DOHH2 (cell line): ENCODE measurements around the gene INSR.

Source experiments
- CTCF ChIP-seq: fragments of 200-600 bp; sonication (generic); IDR thresholded peaks from one replicate; pipeline ENCODE4 v1.5.1; 2014; ENCODE audit warnings: antibody characterized with exemption, mild to moderate bottlenecking, low read depth, low read length; ENCODE audit not compliant: poor library complexity, severe bottlenecking
- EZH2phosphoT487 ChIP-seq: fragments of 200-600 bp; sonication (generic); IDR thresholded peaks from 2 replicates; pipeline ENCODE4 v1.6.1; 2017; ENCODE audit warnings: borderline replicate concordance, mild to moderate bottlenecking, antibody characterized with exemption, low read length, moderate library complexity, mixed read lengths

GRCh38 chr19:7138402-7138801 lies 155.8 kb downstream of the INSR start:
- no peak for TF ChIP-seq CTCF
- TF ChIP-seq EZH2phosphoT487 = no peak
